ENCODE data around the gene JAKMIP1.
A peak's percentile ranks its signal among the peaks of the same experiment; 100 is the strongest.

The JAKMIP1 gene

GRCh38 chr4:6200011-6200921, at the start of gene JAKMIP1:
Gene JAKMIP1 (minus strand): TSS chr4:6200549. CDS start chr4:6112850, 87,699 bp downstream.
- Histone ChIP-seq H3K4me3 (peak within 1 kb of the TSS; percentile 64 to 83 (median 76)), H3K27me3 (peaks cover 20 to 37% (median 26%) of the 10 kb centered on the region in 11 experiments)

GRCh38 chr4:6248394-6248793, 48.0 kb upstream of the JAKMIP1 start:
- no peak overlapping the region for H3K9ac ChIP-seq
- H3K36me3 ChIP-seq: peaks cover 0 to 6% (median 0%) of the 10 kb centered on the region in 11 experiments; a peak in 1 of 22 replicates
- H3K27ac ChIP-seq: no peak overlapping the region
- peaks cover 0 to 38% (median 10%) of the 10 kb centered on the region in 10 experiments; a peak in 13 of 20 replicates for H3K4me1 ChIP-seq
- no peak for TF ChIP-seq Cebpa-rat (IDR thresholded peaks at IDR 0.05)
- peaks cover 0 to 19% (median 9%) of the 10 kb centered on the region in 11 experiments; a peak in 16 of 22 replicates for H3K27me3 ChIP-seq
- H3K4me2 ChIP-seq: peak overlapping the region in 5 of 11 experiments; percentile 15 to 32 (median 21); a peak in 7 of 22 replicates
- H3K9me3 ChIP-seq (replicated peaks in 1 of 11): peaks cover 32 to 36% (median 35%) of the 10 kb centered on the region in 11 experiments
- no peak overlapping the region for H3K4me3 ChIP-seq
- H4K20me1 ChIP-seq: peaks cover 0 to 18% (median 0%) of the 10 kb centered on the region in 11 experiments; a peak in 1 of 22 replicates

More at GRCh38 chr4:6200011-6200921, at the start of gene JAKMIP1:
- peaks cover 0 to 11% (median 3%) of the 10 kb centered on the region in 11 experiments; a peak in 12 of 22 replicates for H3K9me3 ChIP-seq (replicated peaks in 1 of 11)
- H3K9ac ChIP-seq: peak within 1 kb of the TSS; percentile 65 to 80 (median 73); a peak in 21 of 22 replicates
- H4K20me1 ChIP-seq: peaks cover 0 to 34% (median 13%) of the 10 kb centered on the region in 11 experiments; a peak in 13 of 22 replicates
- H3K4me2 ChIP-seq: peak within 1 kb of the TSS; percentile 93 to 100 (median 99)
- no peak for TF ChIP-seq Cebpa-rat (IDR thresholded peaks at IDR 0.05)
- H3K4me1 ChIP-seq: peaks cover 26 to 45% (median 37%) of the 10 kb centered on the region in 10 experiments
- no peaks in the 10 kb centered on the region for H3K36me3 ChIP-seq
- H3K27ac ChIP-seq: peak within 1 kb of the TSS in 10 of 11 experiments; percentile 39 to 71 (median 63); a peak in 15 of 22 replicates

- no peak overlapping the region for H3K4me3 ChIP-seq
- TF ChIP-seq Cebpa-rat (IDR thresholded peaks at IDR 0.05): no peak
Measured at GRCh38 chr4:6246170-6246634, 45.9 kb upstream of the JAKMIP1 start.

GRCh38 chr4:6245246-6246169, 45.2 kb upstream of the JAKMIP1 start:
- Histone ChIP-seq H3K36me3 (peaks cover 0 to 6% (median 0%) of the 10 kb centered on the region in 11 experiments; a peak in 1 of 22 replicates), H3K4me3 (0 out of 20 replicates have a peak overlapping the region, but pooled peaks of 1 of the 10 experiments have one; percentile 14), H3K9ac (no peak overlapping the region), H3K27ac (no peak overlapping the region), H3K9me3 (replicated peaks in 1 of 11) (peaks cover 34 to 40% (median 36%) of the 10 kb centered on the region in 11 experiments), H3K4me2 (no peak overlapping the region), H3K27me3 (peaks cover 0 to 16% (median 8%) of the 10 kb centered on the region in 11 experiments; a peak in 16 of 22 replicates), H4K20me1 (0 out of 22 replicates have a peak, but pooled peaks cover 0 to 5% (median 0%) of the 10 kb centered on the region in 11 experiments), H3K4me1 (peaks cover 0 to 13% (median 4%) of the 10 kb centered on the region in 10 experiments; a peak in 8 of 20 replicates)
- TF ChIP-seq Cebpa-rat (IDR thresholded peaks at IDR 0.05): no peak

More at GRCh38 chr4:6246170-6246634, 45.9 kb upstream of the JAKMIP1 start:
- Histone ChIP-seq H3K9ac (no peak overlapping the region), H3K27ac (no peak overlapping the region), H3K27me3 (peaks cover 0 to 18% (median 9%) of the 10 kb centered on the region in 11 experiments; a peak in 16 of 22 replicates), H3K4me1 (peaks cover 0 to 19% (median 4%) of the 10 kb centered on the region in 10 experiments; a peak in 9 of 20 replicates), H3K4me2 (no peak overlapping the region), H4K20me1 (0 out of 22 replicates have a peak, but pooled peaks cover 0 to 5% (median 0%) of the 10 kb centered on the region in 11 experiments), H3K36me3 (peaks cover 0 to 6% (median 0%) of the 10 kb centered on the region in 11 experiments; a peak in 1 of 22 replicates), H3K9me3 (replicated peaks in 1 of 11) (peaks cover 34 to 40% (median 36%) of the 10 kb centered on the region in 11 experiments)

GRCh38 chr4:6242271-6243029, 42.1 kb upstream of the JAKMIP1 start:
- Histone ChIP-seq H4K20me1 (peaks cover 0 to 8% (median 0%) of the 10 kb centered on the region in 11 experiments; a peak in 2 of 22 replicates), H3K27ac (no peak overlapping the region), H3K36me3 (peaks cover 0 to 6% (median 0%) of the 10 kb centered on the region in 11 experiments; a peak in 1 of 22 replicates), H3K4me1 (peaks cover 0 to 3% (median 0%) of the 10 kb centered on the region in 10 experiments; a peak in 2 of 20 replicates), H3K27me3 (no peaks in the 10 kb centered on the region), H3K4me2 (no peak overlapping the region), H3K4me3 (no peak overlapping the region), H3K9ac (no peak overlapping the region), H3K9me3 (replicated peaks in 1 of 11) (peaks cover 34 to 40% (median 36%) of the 10 kb centered on the region in 11 experiments)
- no peak for TF ChIP-seq Cebpa-rat (IDR thresholded peaks at IDR 0.05)

GRCh38 chr4:6241062-6241845, 40.9 kb upstream of the JAKMIP1 start:
- peaks cover 0 to 8% (median 0%) of the 10 kb centered on the region in 11 experiments; a peak in 2 of 22 replicates for H4K20me1 ChIP-seq
- H3K27ac ChIP-seq: no peak overlapping the region
- no peaks in the 10 kb centered on the region for H3K27me3 ChIP-seq
- H3K9me3 ChIP-seq (replicated peaks in 1 of 11): peaks cover 29 to 33% (median 30%) of the 10 kb centered on the region in 11 experiments
- H3K4me2 ChIP-seq: no peak overlapping the region
- H3K4me3 ChIP-seq: no peak overlapping the region
- TF ChIP-seq Cebpa-rat (IDR thresholded peaks at IDR 0.05): no peak
- H3K4me1 ChIP-seq: peaks cover 0 to 13% (median 6%) of the 10 kb centered on the region in 10 experiments; a peak in 9 of 20 replicates
- H3K36me3 ChIP-seq: peaks cover 0 to 6% (median 0%) of the 10 kb centered on the region in 11 experiments; a peak in 1 of 22 replicates
- no peak overlapping the region for H3K9ac ChIP-seq

GRCh38 chr4:6239968-6240367, 39.6 kb upstream of the JAKMIP1 start:
- peaks cover 0 to 8% (median 0%) of the 10 kb centered on the region in 11 experiments; a peak in 2 of 22 replicates for H4K20me1 ChIP-seq
- peaks cover 0 to 25% (median 17%) of the 10 kb centered on the region in 10 experiments; a peak in 17 of 20 replicates for H3K4me1 ChIP-seq
- no peak overlapping the region for H3K4me3 ChIP-seq
- no peak overlapping the region for H3K4me2 ChIP-seq
- no peak overlapping the region for H3K27ac ChIP-seq
- H3K9ac ChIP-seq: no peak overlapping the region
- no peaks in the 10 kb centered on the region; a peak in 1 of 22 replicates for H3K36me3 ChIP-seq
- no peaks in the 10 kb centered on the region for H3K27me3 ChIP-seq
- TF ChIP-seq Cebpa-rat (IDR thresholded peaks at IDR 0.05): no peak
- H3K9me3 ChIP-seq (replicated peaks in 1 of 11): peaks cover 16 to 20% (median 17%) of the 10 kb centered on the region in 11 experiments
